DMS53 treated with DMSO at 0.1 percent for 48 hours (cell line): ENCODE measurements around the gene CTCF.

Experiments
- DNase-seq: peaks from one replicate; lab custom pipeline; 2025; ENCODE audit not compliant: unreplicated experiment; lab: John Stamatoyannopoulos, UW

CTCF gene

DNA sequence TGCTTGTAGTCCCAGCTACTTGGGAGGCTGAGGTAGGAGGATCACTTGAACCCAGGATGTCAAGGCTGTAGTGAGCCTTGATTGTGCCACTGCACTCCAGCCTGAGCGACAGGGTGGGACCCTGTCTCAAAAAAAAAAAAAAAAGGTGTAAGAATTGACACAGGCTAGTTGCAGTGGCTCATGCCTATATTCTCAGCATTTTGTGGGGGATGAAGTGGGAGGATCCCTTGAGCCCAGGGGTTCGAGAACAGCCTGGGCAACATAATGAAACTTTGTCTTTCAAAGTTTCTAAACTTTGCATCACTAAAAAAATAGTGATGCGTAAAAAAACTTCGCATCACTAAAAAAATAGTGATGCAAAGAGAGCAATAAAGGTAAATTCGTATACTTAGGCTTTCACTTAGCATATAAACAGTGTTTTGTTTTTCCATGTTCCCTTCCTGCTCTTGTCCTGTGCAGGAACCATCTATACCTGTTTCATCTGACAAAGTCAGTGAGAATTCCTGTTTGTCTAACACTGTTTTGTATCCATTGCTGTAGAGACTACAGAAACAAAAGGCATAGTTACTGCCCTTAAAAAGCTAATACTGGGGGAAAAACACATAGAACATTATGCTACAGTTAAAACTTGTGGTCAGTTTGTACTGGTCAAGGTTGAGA, 32.1 kb downstream of the CTCF start:
- no peak for DNase-seq

DNA sequence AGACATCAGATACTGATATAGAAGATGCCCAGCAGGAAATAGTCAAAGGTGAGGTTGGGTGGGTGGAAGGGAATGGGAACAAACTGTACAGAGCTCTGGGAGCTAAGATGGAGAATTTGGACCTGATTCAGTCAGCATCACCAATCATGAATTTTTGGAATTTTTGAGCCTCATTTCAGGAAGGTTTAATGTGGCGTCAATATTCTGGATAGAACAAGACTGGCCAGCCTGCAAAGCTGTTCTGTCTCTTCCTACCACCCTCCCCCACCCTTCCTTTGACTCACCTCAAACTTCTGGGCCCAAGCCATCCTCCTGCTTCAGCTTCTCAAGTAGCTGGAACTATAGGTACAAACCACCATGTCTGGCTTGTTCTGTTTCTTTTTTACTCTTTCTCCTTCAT, 32.6 kb downstream of the CTCF start:
- no peak for DNase-seq

DNA sequence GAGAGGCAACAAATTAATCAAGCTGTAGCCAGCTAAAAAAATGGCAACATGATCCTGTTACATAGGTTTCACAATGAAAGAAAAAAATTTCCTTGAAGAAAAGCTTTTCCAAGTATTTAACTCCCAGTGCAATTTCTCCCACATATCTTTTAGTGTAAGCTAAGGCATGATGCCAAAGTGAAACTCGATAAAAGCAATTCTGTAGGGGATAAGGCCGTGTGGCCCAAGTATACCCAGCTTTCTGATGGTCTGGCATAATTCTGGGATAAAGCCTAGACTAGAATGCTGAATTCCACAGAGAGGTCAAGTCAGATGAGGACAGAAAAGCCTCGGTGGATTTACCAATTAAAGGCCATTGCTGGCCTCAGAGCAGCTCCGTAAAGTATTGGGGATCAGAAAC, 36.2 kb downstream of the CTCF start:
- no peak for DNase-seq

DNA sequence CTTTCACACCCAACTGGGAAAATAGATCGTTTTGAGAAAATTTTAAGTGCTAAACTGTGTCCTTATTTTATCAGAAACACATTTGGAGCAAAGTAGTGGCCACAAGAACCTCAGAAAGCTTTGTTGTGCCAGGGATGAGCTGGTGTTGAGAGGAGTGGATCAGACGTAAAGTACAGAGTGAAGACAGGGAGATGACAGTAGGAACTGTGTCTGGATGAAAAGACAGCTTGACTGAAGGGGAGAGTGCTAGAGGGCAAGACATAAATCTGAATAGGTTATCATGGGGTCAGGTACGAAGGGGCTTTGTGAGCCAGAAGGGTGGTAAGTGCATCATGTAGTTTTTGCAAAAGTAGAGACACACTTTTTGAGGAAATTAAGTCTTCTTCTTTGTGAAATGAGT, 43.3 kb downstream of the CTCF start:
- DNase-seq = no peak

DNA sequence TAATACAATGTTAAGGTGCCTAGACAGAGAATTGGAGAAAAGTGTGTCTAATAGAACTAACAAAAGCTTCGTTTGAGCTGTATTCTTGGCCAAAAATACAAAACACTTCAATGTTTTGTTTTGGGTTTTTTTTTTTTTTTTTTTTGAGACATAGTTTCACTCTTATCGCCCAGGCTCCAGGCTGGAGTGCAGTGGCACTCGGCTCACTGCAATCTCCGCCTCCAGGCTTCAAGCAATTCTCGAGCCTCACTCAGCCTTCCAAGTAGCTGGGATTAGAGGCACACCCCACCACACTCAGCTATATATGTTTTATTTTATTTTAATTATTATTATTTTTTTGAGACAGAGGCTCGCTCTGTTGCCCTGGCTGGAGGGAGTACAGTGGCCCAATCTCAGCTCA, 44.3 kb downstream of the CTCF start:
- no peak for DNase-seq

DNA sequence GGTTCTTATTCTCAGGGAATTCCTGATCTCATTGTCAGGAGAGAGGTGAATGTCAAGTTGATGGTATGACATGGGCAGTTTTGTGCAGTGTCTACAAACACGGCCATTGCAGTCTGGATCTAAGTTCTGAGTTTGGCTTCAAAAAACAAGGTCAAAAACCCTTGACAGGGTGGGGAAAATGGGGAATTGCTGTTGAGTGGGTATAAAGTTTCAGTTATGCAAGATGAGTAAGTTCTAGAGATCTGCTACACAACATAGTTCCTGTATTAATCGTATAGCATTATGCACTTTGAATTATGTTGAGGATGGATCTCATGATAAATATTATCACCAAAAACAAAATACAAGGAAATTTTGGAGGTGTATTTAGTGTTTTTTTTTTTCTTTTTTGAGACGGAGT, 46.0 kb downstream of the CTCF start:
- no peak for DNase-seq

DNA sequence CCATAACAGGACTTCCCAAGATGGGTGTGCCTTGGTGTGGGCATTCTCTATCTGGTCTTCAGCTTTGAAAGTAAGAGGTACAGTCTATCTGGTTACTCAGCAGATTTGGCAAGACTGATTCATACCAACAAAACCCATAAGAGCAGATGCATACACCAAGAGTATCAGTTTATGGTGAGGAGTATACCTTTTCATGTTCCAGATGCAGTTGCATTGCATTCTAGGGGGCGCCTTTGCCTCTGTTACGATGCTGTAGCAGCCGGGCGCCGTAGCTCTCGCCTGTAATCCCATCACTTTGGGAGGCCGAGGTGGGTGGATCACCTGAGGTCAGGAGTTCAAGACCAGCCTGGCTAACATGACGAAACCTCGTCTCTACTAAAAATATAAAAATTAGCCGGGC, 51.5 kb downstream of the CTCF start:
- DNase-seq = no peak

DNA sequence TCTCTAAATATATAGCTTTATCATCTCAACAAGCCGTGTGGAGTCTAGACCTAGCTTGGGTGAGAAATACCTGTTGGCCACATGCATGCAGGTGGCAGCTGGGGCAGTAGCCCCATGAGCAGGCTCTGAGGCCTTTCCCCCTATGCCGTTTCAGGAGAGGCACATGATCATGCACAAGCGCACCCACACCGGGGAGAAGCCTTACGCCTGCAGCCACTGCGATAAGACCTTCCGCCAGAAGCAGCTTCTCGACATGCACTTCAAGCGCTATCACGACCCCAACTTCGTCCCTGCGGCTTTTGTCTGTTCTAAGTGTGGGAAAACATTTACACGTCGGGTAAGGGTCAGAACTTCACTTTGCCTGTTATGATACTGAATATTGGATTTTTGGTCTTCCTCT, 65.9 kb downstream of the CTCF start:
- DNase-seq = no peak

DNA sequence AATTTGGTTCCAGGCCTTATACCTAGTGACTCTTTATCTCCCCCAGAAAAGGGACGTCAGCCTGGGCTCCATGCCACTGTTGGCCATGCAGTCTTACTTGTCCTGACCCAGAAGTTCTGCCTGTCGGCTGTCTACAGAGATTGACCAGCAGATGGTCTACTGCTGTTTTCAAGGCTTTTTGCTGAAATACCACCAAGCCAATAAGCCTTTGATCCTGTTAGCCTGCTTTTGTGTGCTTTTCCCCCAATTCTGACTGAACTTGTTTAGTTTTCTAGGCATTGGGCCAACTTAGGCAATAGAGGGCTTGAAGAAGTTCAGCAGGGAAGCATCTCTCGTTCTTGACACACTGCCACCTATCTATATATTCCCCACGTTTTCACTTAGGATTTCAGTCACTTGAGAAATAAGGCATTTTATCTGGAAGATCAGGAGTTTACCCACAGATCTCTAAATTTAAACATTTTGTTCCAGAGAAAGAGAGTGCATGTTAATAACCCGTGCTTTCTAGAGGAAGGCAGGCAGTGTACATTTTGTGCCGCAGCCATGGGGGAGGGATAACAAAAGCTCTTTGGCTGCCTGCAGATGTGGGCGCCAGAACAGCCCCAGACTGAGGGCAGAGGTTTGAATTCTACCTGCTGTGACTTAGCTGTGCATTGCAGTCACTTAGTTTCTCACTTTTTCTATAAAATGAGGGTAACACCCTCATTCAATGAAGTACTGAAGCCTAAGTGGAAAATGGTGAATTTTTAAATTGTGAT, 70.3 kb downstream of the CTCF start:
- no peak for DNase-seq

DNA sequence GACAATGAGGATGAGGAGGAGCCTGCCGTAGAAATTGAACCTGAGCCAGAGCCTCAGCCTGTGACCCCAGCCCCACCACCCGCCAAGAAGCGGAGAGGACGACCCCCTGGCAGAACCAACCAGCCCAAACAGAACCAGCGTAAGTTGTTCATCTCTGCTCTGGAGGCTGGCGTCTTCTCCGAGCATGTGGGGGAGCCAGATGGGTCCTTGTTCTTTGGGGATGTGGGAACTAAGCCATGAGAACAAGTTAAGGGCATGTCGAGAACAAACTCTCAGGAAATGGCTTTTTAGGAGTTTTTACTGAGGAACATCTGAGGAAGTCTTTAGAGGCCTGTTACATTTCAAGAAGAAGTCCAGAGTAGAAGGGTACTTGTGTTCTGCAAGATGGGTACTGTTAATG, 74.4 kb downstream of the CTCF start:
- DNase-seq = no peak

DNA sequence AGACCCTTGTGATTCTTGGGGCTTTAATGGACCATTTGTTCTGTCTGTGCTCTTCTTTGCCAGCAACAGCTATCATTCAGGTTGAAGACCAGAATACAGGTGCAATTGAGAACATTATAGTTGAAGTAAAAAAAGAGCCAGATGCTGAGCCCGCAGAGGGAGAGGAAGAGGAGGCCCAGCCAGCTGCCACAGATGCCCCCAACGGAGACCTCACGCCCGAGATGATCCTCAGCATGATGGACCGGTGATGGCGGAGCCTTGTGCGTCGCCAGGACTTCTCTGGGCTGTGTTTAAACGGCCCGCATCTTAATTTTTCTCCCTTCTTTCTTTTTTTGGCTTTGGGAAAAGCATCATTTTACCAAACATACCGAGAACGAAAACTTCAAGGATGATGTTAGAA, 75.3 kb downstream of the CTCF start:
- no peak for DNase-seq

DNA sequence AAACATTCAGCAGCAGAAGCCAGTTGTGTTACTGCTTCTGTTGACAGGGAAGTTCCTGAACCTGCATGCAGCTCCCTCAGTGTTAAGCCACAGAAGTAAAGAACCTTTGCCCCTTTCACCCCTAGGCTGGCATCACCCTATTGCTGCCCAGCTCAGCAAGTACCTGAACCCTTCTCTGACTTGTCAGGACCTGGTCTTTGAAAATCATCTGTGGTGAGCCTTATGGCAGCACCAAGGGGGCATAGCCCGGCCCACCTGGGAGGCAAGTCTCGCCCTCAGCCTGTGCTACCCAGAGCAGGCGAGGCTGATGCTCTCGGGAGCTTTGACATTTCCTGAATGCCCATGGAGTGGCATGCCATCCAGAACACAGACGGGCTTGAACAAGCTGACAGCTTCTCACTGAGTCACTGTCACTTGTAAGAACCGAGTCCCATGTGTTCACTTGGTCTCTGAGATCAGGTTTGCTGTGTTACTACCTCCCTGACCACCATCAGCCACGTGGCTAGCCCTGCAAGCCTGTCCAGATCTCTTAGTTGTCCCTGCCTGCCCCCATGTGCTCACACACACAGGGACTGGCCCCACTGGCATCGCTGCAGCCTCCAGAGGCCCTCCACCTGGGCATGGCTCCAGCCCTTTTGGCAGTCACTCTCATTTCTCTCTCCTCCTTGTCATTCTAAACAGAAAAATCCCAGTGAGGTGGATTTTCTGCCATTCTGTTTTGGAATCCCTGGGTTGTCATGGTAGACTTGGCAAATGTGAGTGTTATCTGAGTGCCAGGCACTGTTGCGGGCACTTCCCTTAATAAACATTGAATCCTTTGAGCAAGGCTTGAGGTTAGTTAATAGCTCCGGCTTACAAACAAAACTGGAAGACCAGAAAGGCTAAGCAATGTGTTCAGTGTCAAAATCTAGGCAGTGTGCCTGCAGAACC, 79.7 kb downstream of the CTCF start:
- no peak for DNase-seq

DNA sequence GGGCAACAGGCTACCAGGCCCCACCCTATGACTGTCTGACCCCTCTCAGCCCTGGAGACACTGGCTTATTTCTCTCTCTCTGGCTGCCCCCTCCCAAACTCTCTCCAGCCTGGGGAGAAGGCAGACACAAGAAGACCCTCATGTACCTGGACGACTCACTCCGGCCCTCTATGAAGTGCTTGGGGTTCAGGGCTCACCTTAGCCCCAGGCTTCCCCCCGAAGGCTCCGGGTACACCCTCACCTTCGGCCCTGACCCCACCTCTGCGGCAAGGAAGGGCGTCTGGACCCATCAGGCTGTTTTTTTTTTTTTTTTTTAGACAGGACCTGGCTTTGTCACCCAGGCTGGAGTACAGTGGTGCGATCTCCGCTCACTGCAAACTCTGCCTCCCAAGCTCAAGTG, 81.7 kb downstream of the CTCF start:
- DNase-seq = no peak

DNA sequence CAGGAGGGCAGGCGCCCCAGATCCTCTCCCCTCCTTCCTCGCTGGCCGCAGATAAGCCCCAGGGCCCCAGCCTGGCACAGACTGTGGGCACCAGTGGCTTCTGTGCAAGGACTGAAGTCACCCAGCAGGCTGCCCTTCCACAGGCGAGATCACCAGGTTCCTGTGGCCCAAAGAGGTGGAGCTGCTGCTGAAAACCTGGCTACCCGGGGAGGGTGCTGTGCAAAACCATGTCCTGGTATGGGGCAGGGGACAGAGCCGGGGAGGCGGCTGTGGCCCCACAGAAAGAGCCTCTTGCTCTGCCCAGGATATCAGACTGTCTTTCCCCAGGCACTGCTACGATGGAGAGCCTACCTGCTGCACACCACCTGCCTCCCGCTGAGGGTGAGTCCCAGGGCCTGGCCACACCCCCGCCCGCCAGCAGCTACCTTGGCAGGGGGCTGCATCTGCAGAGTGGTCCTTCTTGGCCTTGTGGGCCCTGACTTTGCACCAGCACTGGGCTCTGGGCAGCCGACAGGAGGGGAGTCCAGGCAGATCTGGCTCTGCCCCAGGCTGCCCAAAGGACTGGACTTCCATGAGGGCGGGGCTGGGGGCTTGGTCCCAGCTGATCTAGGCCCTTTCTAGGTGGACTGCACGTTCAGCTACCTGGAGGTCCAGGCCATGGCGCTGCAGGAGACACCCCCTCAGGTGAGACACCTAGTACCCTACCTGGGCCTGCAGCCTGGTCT, 83.2 kb downstream of the CTCF start:
- no peak for DNase-seq

DNA sequence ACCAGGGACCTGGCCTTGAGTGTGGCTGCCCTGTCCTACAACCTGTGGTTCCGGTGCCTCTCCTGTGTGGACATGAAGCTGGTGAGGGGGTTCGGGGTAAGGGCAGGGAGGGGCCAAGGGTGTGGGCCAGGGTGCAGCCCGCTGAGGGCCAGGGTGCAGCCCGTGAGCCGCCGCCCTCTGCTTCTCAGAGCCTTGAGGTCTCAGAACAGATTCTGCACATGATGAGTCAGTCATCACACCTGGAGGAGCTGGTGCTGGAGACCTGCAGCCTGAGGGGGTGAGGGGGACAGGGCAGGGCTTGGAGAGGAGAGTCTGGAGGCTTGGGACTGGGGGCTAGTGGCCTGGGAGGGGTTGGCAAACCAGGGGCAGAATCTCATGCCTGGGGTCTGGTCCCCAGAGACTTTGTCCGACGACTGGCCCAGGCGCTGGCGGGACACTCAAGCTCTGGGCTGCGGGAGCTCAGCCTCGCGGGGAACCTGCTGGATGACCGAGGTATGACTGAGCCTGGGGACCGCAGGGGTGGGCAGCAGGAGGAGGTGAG, 84.9 kb downstream of the CTCF start:
- no peak for DNase-seq

DNA sequence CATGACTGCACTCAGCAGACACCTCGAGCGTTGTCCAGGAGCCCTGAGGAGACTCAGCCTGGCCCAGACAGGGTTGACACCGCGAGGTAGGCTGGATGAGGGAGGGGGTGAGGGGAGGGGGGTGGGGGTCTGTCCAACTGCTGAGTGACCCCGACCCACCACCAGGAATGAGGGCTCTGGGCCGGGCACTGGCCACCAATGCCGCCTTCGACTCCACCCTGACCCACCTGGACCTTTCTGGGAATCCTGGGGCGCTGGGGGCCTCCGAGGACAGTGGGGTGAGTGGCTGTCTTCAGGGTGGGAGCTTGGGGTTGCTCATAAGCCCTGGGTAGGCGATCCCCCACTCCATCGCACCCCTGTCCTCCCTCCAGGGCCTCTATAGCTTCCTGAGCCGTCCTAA, 85.4 kb downstream of the CTCF start:
- DNase-seq = no peak

DNA sequence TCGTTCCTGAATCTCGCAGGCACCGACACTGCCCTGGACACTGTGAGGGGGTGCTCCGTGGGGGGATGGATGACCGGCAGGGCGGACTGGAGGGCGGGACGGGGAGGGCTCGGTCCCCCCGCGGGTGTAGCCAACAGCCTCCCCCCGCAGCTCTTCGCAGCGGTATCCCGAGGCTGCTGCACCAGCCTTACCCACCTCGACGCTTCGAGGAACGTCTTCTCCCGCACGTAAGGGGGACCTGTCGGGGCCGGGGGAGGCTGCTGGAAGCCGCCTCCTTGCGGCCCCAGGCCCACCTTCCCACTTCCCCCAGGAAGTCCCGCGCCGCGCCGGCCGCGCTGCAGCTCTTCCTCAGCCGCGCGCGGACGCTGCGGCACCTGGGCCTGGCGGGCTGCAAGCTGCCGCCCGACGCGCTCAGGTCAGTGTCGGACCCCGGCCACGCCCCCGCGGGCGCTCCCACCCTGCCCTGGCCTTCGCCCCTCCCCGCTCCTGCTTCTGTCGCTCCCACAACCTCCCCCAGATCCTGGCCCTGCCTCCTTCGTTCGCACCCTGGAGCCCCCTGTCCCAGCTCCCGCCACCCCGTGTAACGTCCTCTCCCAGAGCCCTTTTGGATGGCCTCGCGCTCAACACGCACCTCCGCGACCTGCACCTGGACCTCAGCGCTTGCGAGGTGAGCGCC, 85.9 kb downstream of the CTCF start:
- no peak for DNase-seq

DNA sequence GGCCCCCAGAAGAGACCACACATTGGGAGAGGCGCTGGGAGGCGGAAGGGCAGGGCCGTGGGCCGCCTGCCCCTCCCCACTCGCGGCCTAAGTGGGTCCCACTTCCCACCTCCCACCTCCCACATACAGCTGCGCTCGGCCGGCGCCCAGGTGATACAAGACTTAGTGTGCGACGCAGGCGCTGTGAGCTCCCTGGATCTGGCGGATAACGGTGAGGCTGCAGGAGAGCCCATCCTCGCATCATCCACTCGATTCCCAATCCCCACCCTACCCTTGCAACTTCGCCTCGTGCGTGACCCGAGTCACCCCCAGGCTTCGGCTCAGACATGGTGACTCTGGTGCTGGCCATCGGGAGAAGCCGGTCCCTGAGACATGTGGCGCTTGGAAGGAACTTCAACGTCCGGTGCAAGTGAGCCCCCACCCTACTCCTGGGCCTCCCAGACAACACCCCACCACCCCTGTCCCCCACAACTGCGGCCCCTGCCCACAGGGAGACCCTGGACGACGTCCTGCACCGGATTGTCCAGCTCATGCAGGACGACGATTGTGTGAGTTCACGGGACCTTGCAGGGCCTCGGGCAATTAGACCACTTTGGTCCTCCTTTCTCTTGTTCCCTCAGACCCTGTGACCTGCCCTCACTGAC, 86.6 kb downstream of the CTCF start:
- DNase-seq = no peak

DNA sequence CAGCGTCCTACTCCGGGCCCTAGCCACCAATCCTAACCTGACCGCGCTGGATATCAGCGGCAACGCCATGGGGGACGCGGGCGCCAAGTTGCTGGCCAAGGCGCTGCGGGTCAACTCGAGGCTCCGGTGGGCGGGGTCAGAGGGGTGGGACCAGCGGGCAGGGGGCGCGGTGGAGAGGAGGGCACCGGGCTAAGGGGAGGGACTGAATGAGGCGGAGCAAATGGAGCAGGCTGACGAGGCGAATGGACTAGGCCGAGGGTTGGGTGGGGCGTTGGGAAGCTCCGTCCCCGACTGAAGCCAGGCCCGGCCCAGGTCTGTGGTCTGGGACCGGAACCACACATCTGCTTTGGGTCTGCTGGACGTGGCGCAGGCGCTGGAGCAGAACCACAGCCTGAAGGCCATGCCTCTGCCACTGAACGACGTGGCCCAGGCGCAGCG, 87.2 kb downstream of the CTCF start:
- no peak for DNase-seq

DNA sequence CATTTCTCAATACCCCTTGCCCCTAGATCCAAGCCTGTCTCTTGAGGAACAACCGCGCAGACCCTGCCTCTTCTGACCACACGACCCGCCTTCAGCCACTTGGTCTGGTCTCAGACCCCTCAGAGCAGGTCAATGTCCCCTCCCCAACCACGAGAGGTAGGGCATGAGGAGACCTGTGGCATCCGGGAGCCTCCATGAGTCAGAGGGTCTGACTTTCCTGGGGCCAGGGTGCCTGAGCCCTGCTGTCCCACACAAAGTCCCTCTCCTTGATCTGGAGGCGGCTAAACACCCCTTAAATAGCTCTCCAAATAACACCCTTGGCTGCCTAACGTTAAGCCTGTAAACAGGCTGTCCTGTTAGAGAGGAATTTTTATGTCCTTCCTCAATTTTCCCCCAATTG, 87.7 kb downstream of the CTCF start:
- DNase-seq = no peak
